OCI-LY1 (cell line): ENCODE results near the gene ARHGEF28.

ENCODE experiments used
- H2AFZ ChIP-seq: fragments of 200-600 bp; sonication (generic), shearing (Covaris generic); 2 replicates; pipeline ENCODE4 v1.6.0; 2014; ENCODE audit warnings: antibody characterized with exemption, mild to moderate bottlenecking, low read length
- H3F3A ChIP-seq: fragments of 200-600 bp; sonication (generic), shearing (Covaris generic); 2 replicates; pipeline ENCODE4 v1.6.0; 2014; ENCODE audit warnings: mild to moderate bottlenecking, antibody characterized with exemption, low read length, moderate library complexity; ENCODE audit not compliant: insufficient read depth
- H3K27ac ChIP-seq: fragments of 200-600 bp; sonication (generic); 2 replicates; pipeline ENCODE4 v1.5.1; 2014; ENCODE audit warnings: low read length, mixed run types, mild to moderate bottlenecking, low read depth; ENCODE audit not compliant: poor library complexity, severe bottlenecking
- H3K27me3 ChIP-seq: fragments of 200-600 bp; sonication (generic); 2 replicates; pipeline ENCODE4 v1.6.0; 2014; ENCODE audit warnings: antibody characterized with exemption, mild to moderate bottlenecking, low read length, moderate library complexity; ENCODE audit not compliant: insufficient read depth
- H3K36me3 ChIP-seq: fragments of 200-600 bp; sonication (generic); 2 replicates; pipeline ENCODE4 v1.6.1; 2014; ENCODE audit warnings: mild to moderate bottlenecking, antibody characterized with exemption, low read length, moderate library complexity, mixed read lengths; ENCODE audit not compliant: insufficient read depth
- H3K4me1 ChIP-seq: fragments of 200-600 bp; sonication (generic); 2 replicates; pipeline ENCODE4 v1.5.1; 2014; ENCODE audit warnings: mild to moderate bottlenecking, low read length, moderate library complexity; ENCODE audit not compliant: insufficient read depth, severe bottlenecking
- H3K4me2 ChIP-seq: fragments of 200-600 bp; sonication (generic), shearing (Covaris generic); 2 replicates; pipeline ENCODE4 v1.6.1; 2014; ENCODE audit warnings: low read length
- H3K4me3 ChIP-seq: fragments of 200-600 bp; sonication (generic); 2 replicates; pipeline ENCODE4 v1.5.1; 2014; ENCODE audit warnings: low read length, low read depth, mild to moderate bottlenecking, mixed read lengths; ENCODE audit not compliant: poor library complexity, severe bottlenecking
- H3K79me2 ChIP-seq: fragments of 200-600 bp; shearing (Covaris generic); 2 replicates; pipeline ENCODE4 v1.6.1; 2016; ENCODE audit warnings: mixed run types, low read length, mixed read lengths; ENCODE audit not compliant: insufficient read depth
- H3K9ac ChIP-seq: fragments of 200-600 bp; sonication (generic), shearing (Covaris generic); 2 replicates; pipeline ENCODE4 v1.6.1; 2014; ENCODE audit warnings: mild to moderate bottlenecking, low read length, mixed read lengths
- H3K9me2 ChIP-seq: fragments of 200-600 bp; sonication (generic), shearing (Covaris generic); 2 replicates; pipeline ENCODE4 v1.6.1; 2014; ENCODE audit warnings: low read depth, mild to moderate bottlenecking, low read length, mixed read lengths
- H3K9me3 ChIP-seq: fragments of 200-600 bp; shearing (Covaris generic); 2 replicates; pipeline ENCODE4 v1.6.1; 2014; ENCODE audit warnings: low read length, mixed read lengths
- H4K20me1 ChIP-seq: fragments of 200-600 bp; sonication (generic), shearing (Covaris generic); 2 replicates; pipeline ENCODE4 v1.6.0; 2016; ENCODE audit warnings: mild to moderate bottlenecking, low read length; ENCODE audit not compliant: insufficient read depth
- EZH2 ChIP-seq: fragments of 200-600 bp; sonication (generic), shearing (Covaris generic); IDR thresholded peaks from 2 replicates; pipeline ENCODE4 v1.8.0; 2017; ENCODE audit warnings: borderline replicate concordance, mixed run types, mild to moderate bottlenecking, antibody characterized with exemption, low read length, moderate library complexity, mixed read lengths
- TF ChIP-seq, protein P1 (sequence below): fragments of 200-600 bp; sonication (generic), shearing (Covaris generic); IDR thresholded peaks from 2 replicates; pipeline ENCODE4 v1.5.1; 2017; ENCODE audit warnings: mild to moderate bottlenecking, antibody characterized with exemption, low read length, moderate library complexity, mixed read lengths

ARHGEF28 gene

DNA sequence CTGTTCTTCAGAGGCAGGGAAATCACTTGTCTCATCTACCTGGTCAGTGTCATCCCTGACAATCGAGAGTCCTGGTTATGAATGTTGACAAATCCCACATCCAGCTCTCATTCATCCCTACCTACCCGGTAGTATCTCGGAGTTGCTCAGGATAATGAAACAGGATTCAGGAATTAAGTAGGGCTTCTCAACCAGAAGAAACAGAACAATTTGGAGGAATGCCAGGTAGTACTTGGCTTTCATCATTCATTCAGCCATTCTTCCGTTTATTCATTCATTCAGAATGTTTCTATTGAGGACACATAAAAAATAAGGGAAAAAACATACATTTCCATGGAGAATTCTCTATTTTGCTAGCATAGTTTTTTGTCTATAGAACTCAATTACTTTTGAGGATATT is 195.0 kb downstream of the ARHGEF28 start:
- Histone ChIP-seq H3K36me3 (no peaks in the 10 kb centered on the region), H3K9me2 (no peaks in the 10 kb centered on the region), H3K4me1 (no peaks in the 10 kb centered on the region), H3K79me2 (no peaks in the 10 kb centered on the region), H3K9ac (no peak overlapping the region), H3K9me3 (no peaks in the 10 kb centered on the region), H3K27ac (no peak overlapping the region), H2AFZ (no peak overlapping the region), H4K20me1 (no peaks in the 10 kb centered on the region), H3K4me2 (no peak overlapping the region), H3K4me3 (no peak overlapping the region), H3K27me3 (no peaks in the 10 kb centered on the region), H3F3A (no peaks in the 10 kb centered on the region)
- no peak for TF ChIP-seq EZH2
- TF ChIP-seq, protein P1, sequence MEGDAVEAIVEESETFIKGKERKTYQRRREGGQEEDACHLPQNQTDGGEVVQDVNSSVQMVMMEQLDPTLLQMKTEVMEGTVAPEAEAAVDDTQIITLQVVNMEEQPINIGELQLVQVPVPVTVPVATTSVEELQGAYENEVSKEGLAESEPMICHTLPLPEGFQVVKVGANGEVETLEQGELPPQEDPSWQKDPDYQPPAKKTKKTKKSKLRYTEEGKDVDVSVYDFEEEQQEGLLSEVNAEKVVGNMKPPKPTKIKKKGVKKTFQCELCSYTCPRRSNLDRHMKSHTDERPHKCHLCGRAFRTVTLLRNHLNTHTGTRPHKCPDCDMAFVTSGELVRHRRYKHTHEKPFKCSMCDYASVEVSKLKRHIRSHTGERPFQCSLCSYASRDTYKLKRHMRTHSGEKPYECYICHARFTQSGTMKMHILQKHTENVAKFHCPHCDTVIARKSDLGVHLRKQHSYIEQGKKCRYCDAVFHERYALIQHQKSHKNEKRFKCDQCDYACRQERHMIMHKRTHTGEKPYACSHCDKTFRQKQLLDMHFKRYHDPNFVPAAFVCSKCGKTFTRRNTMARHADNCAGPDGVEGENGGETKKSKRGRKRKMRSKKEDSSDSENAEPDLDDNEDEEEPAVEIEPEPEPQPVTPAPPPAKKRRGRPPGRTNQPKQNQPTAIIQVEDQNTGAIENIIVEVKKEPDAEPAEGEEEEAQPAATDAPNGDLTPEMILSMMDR, result no peak

DNA sequence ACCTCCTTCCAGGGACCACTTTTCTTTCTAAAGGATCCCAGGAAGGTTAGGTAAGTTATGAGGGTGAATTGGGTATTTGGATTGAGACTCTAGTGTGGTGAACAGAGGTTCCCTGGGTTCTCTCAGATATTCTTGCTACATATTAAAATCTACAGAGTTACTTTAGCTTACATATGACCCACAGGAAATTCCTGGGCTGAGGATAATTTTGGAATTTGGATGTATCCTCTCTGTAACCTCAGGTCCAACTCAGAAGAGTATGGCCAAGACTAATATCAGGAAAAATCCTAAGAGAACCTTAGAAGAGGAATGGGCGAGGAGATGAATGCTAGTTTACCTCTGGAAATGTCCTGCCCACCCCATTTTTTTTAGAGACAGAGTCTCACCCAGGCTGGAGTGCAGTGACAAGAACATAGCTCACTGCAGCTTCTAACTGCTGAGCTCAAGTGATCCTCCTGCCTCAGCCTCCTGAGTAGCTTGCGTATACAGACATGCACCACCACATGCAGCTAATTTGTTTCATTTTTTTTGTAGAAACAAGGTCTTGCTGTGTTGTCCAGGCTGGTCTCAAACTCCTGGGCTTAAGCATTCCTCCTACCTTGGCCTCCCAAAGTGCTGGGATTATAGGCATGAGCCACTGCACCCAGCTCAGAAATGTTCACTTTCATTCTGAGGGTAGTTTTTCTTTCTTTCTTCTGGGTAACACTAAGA is 196.4 kb downstream of the ARHGEF28 start:
- H3K9ac ChIP-seq, result no peak overlapping the region
- no peaks in the 10 kb centered on the region for H3K4me1 ChIP-seq
- H3K4me3 ChIP-seq, result no peak overlapping the region
- H2AFZ ChIP-seq, result no peak overlapping the region
- H3K27me3 ChIP-seq, result no peaks in the 10 kb centered on the region
- no peak overlapping the region for H3K4me2 ChIP-seq
- no peaks in the 10 kb centered on the region for H3F3A ChIP-seq
- H3K9me3 ChIP-seq, result no peaks in the 10 kb centered on the region
- H3K36me3 ChIP-seq, result no peaks in the 10 kb centered on the region
- TF ChIP-seq, protein P1, result no peak
- no peak for TF ChIP-seq EZH2
- no peaks in the 10 kb centered on the region for H3K9me2 ChIP-seq
- no peak overlapping the region for H3K27ac ChIP-seq
- H4K20me1 ChIP-seq, result no peaks in the 10 kb centered on the region
- H3K79me2 ChIP-seq, result no peaks in the 10 kb centered on the region

DNA sequence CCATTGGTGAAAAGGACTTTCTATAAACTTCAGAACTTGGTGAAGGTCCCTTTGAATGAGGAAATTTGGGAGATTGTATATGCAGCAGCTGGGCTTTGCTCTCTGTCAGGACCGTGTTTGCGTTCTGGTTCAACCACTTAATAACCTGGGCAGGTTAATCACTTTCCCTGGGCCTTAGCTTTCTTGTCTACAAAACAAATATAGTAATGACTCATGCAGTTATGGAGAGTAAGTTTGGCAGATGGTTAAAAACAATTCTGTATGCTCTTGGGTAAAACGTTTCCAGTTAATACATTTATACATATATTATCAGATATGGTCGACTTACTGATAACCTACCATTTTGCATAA is 197.0 kb downstream of the ARHGEF28 start:
- Histone ChIP-seq H3K36me3 (no peaks in the 10 kb centered on the region), H3F3A (no peaks in the 10 kb centered on the region), H3K4me1 (no peaks in the 10 kb centered on the region), H4K20me1 (no peaks in the 10 kb centered on the region), H3K4me2 (no peak overlapping the region), H3K9me2 (no peaks in the 10 kb centered on the region), H3K4me3 (no peak overlapping the region), H3K27me3 (no peaks in the 10 kb centered on the region), H3K9ac (no peak overlapping the region), H2AFZ (no peak overlapping the region), H3K9me3 (no peaks in the 10 kb centered on the region), H3K79me2 (no peaks in the 10 kb centered on the region), H3K27ac (no peak overlapping the region)
- TF ChIP-seq, protein P1, result no peak
- no peak for TF ChIP-seq EZH2
